ENCODE measurements around the gene OR7G1.
"Not testable (repeated sequence)": the region's sequence is repeated elsewhere in the genome, so short reads cannot be mapped to it uniquely, and the experiment has no call there.

OR7G1 gene

DNA sequence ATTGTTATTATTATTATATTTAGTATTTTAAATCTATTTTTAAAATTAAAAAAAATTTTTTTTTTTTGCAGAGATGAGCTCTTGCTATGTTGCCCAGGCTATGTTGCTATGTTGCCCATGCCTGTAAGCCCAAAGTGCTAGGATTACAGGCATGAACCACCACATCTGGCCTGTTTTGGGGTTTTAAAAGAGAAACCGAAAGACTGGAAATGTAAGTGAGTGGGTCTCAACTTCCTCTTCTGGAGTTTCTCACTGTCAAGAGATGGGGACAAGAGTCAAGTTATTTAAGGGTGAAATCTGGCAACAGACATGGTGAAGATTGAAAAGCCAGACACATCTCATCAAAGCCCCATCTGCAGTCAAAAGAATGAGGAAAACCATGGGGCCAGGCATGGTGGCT lies 15.4 kb upstream of the OR7G1 start:
- Mint-ChIP-seq H3K4me1 (peaks cover 12% of the 10 kb centered on the region), H3K9me3 (peaks cover 7% of the 10 kb centered on the region), H3K27me3 (peaks cover 22% of the 10 kb centered on the region), H3K36me3 (no peaks in the 10 kb centered on the region), H3K4me3 (no peak overlapping the region), H3K27ac (no peak overlapping the region)
- peak; percentile 74 for ATAC-seq

DNA sequence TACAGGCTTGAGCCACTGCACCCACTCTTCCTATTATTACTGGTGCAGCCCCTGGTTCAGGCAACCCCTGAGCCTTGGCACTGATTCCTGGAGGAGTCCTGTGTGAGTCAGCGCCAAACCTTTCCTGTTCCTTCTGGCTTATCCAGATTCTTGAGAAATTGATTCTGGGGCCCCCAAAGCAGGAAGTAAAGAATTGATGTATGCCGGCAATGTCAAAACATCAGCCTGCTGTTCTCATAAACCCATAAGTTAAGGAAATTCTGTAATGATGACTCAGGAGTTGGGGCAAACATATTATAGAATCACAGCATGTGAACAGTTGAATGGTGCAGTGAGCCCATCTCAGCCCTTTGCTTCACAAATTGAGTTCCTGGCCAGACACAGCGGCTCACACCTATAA lies 12.6 kb upstream of the OR7G1 start:
- peaks cover 12% of the 10 kb centered on the region for H3K4me1 Mint-ChIP-seq
- H3K27me3 Mint-ChIP-seq: peaks cover 35% of the 10 kb centered on the region
- ATAC-seq: no peak
- no peaks in the 10 kb centered on the region for H3K36me3 Mint-ChIP-seq
- peaks cover 7% of the 10 kb centered on the region for H3K9me3 Mint-ChIP-seq
- no peak overlapping the region for H3K4me3 Mint-ChIP-seq
- no peak overlapping the region for H3K27ac Mint-ChIP-seq

DNA sequence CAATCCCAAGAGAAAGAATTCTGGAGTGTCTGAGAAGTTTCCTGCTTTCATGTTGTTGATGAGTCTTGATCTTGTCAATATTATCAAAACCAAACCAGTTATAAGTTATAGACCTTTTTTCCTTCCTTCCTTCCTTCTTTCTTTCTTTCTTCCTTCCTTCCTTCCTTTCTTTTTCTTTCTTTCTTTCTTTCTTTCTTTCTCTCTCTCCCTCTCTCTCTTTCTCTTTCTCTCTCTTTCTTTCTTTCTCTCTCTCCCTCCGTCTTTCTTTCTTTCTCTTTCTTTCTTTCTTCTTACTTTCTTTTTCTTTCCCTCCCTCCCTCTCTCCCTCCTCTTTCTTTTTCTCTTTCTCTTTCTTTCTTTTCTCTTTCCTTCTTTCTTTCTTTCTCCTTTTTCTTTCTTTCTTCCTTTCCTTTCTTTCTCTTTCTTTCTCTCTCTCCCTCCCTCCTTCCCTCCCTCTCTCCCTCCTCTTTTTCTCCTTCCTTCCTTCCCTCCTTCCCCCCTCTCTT lies 11.4 kb upstream of the OR7G1 start, which contains the start of gene OR7G3:
TSS of gene OR7G3 (minus strand) at position 51 of the 506 bp plus-strand sequence. CDS start at position 51, 0 bp downstream.
- Mint-ChIP-seq H3K4me3 (no peak within 1 kb of the TSS), H3K36me3 (no peaks in the 10 kb centered on the region), H3K27ac (no peak within 1 kb of the TSS), H3K9me3 (peaks cover 7% of the 10 kb centered on the region), H3K27me3 (peaks cover 38% of the 10 kb centered on the region), H3K4me1 (peaks cover 12% of the 10 kb centered on the region)
- no peak for ATAC-seq

DNA sequence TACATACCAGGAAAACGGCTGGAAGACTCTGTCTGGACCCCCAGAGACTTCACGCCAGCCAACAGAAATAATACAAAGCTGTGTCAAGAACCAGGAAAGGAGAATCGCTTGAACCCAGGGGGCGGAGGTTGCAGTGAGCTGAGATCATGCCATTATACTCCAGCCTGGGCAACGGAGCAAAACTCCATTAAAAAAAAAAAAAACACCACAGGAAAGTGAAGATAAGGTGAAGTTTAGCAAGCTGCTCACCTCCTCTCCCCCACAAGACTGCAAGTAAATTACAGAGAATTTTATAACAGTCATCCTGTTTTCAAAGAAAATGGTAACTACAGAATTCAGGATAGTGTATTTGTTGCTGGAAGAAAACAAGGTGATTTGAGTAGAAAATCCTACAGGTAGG lies 984 bp upstream of the OR7G1 start:
- peaks cover 9% of the 10 kb centered on the region for H3K27me3 Mint-ChIP-seq

DNA sequence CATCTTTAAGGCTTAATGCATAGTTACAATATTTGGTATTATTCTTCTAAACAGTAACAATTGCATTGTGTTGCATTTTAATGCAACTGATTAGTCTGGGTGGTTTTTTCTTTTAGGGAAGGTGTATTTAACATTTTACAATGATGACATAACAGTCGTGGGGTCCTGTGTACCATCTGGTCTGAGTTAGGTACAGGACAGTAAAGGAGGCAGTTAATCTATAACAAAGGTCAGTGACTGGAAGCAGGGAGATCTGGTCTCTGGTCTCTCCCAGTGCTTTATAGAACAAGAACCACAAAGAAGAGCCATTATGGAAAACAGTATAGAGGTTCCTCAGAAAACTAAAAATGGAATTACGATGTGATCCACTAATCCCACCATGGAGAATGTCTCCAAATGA lies 5.6 kb downstream of the OR7G1 start:
- no peaks in the 10 kb centered on the region for H3K36me3 Mint-ChIP-seq
- H3K27ac Mint-ChIP-seq: no peak overlapping the region
- H3K4me1 Mint-ChIP-seq: no peaks in the 10 kb centered on the region
- ATAC-seq: no peak
- no peak overlapping the region for H3K4me3 Mint-ChIP-seq
- peaks cover 3% of the 10 kb centered on the region for H3K9me3 Mint-ChIP-seq
- peaks cover 12% of the 10 kb centered on the region for H3K27me3 Mint-ChIP-seq

More for the DNA sequence above, 984 bp upstream of the OR7G1 start:
- Mint-ChIP-seq H3K36me3 (no peaks in the 10 kb centered on the region), H3K27ac (no peak overlapping the region), H3K4me3 (no peak overlapping the region), H3K9me3 (peaks cover 5% of the 10 kb centered on the region), H3K4me1 (no peaks in the 10 kb centered on the region)
- ATAC-seq: no peak

DNA sequence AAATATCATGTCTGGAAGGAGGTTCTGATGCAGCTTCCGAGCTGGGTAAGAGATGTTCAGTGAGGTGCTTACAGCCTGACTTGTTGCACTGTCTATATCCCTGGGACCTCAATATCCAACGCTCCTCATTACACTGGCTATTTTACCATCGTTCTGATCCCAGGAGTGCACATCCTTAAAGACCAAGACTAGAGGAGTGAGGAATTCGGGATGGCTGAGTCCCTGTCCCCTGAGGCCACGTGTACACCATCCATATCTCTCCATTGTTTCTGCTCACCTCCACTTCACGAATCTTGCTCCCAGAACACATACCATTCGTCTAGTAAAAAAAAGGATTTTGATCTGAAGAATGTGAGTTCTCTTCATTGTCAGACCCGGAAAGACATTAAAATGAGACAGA lies 8.2 kb downstream of the OR7G1 start, which contains the start of gene OR7G2:
TSS of gene OR7G2 (minus strand) at position 101 of the 400 bp plus-strand sequence. CDS start 4,232 bp downstream, outside the sequence.
- H3K27ac Mint-ChIP-seq: no peak within 1 kb of the TSS
- peaks cover 19% of the 10 kb centered on the region for H3K27me3 Mint-ChIP-seq
- H3K36me3 Mint-ChIP-seq: no peaks in the 10 kb centered on the region
- no peaks in the 10 kb centered on the region for H3K4me1 Mint-ChIP-seq
- H3K4me3 Mint-ChIP-seq: no peak within 1 kb of the TSS
- no peaks in the 10 kb centered on the region for H3K9me3 Mint-ChIP-seq
- ATAC-seq: no peak

DNA sequence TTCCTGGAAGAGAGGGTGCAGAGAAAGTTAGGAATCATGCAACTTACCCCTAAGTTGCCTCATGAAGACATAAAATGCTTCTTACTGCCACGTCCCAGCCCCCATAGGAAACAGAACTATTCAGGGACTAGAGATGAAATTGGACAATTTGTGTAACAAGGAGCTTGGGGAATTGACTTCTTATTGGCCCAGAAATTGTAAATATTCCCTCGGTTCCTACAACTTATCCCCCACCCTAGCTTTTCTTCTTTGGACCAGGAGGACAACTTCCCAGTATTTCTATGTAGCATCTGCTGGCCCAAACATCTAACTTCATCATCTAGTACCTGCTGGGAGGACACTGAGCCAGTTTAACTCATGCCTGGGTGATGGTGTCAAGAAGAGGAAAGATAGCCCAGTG lies 28.8 kb downstream of the OR7G1 start, which contains the start of gene OR1M1:
TSS of gene OR1M1 (plus strand) at position 301 of the 400 bp plus-strand sequence. CDS start 6,184 bp downstream, outside the sequence.
- H3K27ac Mint-ChIP-seq: no peak within 1 kb of the TSS
- H3K4me1 Mint-ChIP-seq: no peaks in the 10 kb centered on the region
- ATAC-seq: no peak
- H3K27me3 Mint-ChIP-seq: no peaks in the 10 kb centered on the region
- no peaks in the 10 kb centered on the region for H3K36me3 Mint-ChIP-seq
- H3K9me3 Mint-ChIP-seq: no peaks in the 10 kb centered on the region
- H3K4me3 Mint-ChIP-seq: no peak within 1 kb of the TSS

DNA sequence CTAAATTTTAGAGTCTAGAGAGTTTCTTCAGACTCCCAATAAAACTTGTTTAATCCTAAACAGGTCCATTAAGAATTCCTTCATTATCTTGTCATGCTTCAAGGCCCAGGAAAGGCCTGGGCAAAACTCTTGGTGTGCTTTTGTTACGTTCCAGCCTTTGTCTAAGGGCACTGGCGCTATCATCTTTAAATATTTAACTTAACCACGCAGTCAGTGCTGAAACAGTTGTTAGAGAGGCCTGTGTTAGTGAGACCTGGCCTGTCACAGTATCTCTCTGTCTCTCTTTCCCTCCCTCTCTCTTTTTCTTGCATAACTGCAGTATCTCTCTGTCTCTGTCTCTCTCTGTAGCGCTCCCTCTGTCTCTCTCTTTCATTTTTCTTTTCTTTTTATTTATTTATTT lies 36.9 kb downstream of the OR7G1 start:
- no peak overlapping the region for H3K4me3 Mint-ChIP-seq
- no peaks in the 10 kb centered on the region for H3K36me3 Mint-ChIP-seq
- peaks cover 6% of the 10 kb centered on the region for H3K4me1 Mint-ChIP-seq
- H3K27ac Mint-ChIP-seq: no peak overlapping the region
- H3K27me3 Mint-ChIP-seq: no peaks in the 10 kb centered on the region
- no peaks in the 10 kb centered on the region for H3K9me3 Mint-ChIP-seq
- no peak for ATAC-seq

DNA sequence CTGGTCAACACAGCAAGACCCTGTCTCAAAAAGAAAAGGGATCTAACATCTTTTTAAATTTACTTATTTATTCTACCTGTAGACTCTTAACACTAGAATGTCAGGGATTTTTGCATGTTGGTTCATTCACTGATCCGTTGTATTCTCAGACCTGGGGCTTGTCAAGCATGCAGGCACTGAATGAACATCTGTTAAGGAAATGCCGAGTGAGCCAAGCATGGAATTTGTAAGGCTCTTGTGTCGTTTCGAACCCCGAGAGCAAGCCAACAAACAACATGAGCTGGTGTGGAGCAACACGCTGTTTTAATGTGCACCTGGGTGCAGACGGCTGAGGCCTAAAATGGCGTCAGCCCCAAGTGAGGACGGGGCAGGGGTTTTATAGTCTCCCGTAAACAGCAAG lies 38.7 kb downstream of the OR7G1 start:
- Mint-ChIP-seq H3K4me1 (peaks cover 6% of the 10 kb centered on the region), H3K36me3 (no peaks in the 10 kb centered on the region), H3K9me3 (no peaks in the 10 kb centered on the region), H3K27ac (no peak overlapping the region), H3K4me3 (no peak overlapping the region), H3K27me3 (no peaks in the 10 kb centered on the region)
- ATAC-seq: no peak

DNA sequence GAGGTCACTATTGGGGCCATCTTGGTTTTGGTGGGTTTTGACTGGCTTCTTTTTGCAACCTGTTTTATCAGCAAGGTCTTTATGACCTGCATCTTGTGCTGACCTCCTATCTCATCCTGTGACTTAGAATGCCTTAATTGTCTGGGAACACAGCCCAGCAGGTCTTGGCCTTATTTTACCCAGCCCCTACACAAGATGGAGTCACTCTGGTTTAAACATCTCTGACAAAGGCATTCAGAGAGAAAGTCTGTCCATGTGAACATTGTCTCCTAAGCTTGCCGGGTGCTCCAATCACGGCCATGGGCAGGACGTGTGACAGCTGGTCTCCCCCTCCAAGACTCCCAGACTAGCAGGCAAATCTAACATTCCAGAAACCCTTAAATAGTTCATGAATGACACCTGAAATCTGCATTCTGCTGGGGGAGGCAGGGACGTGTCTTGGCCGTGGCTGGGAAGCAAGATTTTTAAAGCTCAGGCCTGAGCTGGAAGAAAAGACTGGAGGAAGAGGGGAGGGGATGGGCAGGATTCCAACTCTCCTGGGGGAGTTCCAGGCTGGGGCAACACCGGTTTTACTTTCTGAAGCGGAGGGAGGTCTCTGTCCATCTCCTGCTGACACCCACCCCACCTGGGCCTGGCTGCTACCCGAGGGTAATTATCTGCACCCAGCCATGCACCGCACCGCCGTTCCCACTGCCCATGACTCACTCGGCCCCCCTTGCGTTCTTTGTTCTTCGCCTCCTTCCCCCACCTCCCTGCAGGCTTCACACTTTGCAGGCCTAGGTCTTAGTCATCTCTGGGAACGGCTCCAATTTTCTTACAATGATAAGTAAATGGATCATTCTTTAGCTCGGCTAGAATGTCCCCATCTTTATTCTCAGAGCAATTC lies 40.3 kb downstream of the OR7G1 start:
- no peaks in the 10 kb centered on the region for H3K9me3 Mint-ChIP-seq
- peaks cover 6% of the 10 kb centered on the region for H3K4me1 Mint-ChIP-seq
- H3K27ac Mint-ChIP-seq: no peak overlapping the region
- no peak for ATAC-seq
- no peaks in the 10 kb centered on the region for H3K27me3 Mint-ChIP-seq
- no peak overlapping the region for H3K4me3 Mint-ChIP-seq
- no peaks in the 10 kb centered on the region for H3K36me3 Mint-ChIP-seq

DNA sequence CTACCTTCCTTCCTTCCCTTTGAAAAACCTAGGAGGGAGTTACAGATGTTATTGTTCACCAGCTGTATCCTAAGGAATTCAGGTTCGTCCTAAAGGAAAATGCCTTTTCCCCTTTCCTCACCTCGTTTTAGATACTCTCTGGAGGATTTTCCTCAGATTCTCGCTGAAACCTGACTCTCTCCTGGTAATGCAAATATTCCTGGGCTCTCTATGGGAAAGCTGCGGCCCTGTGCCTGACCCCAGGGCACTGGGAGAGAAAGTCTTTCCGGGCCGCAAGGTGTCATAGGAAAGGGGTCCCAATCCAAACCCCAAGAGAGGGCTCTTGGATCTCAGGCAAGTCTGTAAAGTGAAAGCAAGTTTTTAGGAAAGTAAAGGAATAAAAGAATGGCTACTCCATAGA lies 41.8 kb downstream of the OR7G1 start:
- no peaks in the 10 kb centered on the region for H3K27me3 Mint-ChIP-seq
- no peaks in the 10 kb centered on the region for H3K4me1 Mint-ChIP-seq
- H3K36me3 Mint-ChIP-seq: no peaks in the 10 kb centered on the region

DNA sequence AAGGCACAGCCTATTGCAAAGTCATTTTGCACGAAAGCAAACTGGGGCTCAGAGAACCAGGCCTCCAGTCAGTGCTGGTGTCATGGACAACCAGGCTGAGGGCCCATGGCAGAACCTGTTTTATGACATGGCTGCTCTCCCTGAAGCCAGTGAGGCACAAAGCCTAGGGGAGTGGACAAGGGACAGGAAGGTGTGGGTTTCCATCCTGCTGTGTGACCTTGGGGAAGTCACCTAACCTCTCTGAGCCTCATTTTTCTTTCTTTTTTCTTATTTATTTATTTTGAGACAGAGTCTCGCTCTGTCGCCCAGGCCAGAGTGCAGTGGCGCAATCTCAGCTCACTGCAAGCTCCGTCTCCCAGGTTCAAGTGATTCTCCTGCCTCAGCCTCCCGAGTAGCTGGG lies 43.8 kb downstream of the OR7G1 start:
- H3K4me3 Mint-ChIP-seq, H3K36me3 Mint-ChIP-seq, ATAC-seq, H3K4me1 Mint-ChIP-seq, H3K27ac Mint-ChIP-seq, H3K27me3 Mint-ChIP-seq, H3K9me3 Mint-ChIP-seq: not testable (repeated sequence)

More for the DNA sequence above, 41.8 kb downstream of the OR7G1 start:
- ATAC-seq: no peak
- Mint-ChIP-seq H3K27ac (no peak overlapping the region), H3K4me3 (no peak overlapping the region), H3K9me3 (no peaks in the 10 kb centered on the region)

DNA sequence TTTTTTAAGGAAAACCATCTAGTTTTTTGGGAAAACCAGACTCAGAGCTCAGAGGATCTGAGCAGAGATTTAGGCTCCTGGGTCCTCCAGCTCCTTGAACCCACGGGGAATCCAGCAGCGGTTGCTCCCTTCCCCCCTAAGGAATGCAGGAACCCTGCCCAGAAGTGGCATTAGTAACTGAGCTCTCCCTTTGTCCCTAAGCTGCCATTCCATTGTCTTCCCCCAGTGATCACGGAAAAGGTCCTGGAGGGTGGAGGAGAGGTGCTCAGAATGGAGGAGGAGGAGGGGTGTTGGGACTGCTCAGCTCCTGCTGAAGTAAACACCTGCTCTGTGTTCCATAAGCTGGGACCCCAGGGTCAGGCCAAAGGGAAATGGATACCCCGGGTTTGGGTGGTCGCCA lies 45.5 kb downstream of the OR7G1 start:
- Mint-ChIP-seq H3K4me3 (no peak overlapping the region), H3K4me1 (no peaks in the 10 kb centered on the region), H3K27me3 (no peaks in the 10 kb centered on the region), H3K9me3 (peaks cover 3% of the 10 kb centered on the region), H3K27ac (no peak overlapping the region), H3K36me3 (no peaks in the 10 kb centered on the region)
- no peak for ATAC-seq

DNA sequence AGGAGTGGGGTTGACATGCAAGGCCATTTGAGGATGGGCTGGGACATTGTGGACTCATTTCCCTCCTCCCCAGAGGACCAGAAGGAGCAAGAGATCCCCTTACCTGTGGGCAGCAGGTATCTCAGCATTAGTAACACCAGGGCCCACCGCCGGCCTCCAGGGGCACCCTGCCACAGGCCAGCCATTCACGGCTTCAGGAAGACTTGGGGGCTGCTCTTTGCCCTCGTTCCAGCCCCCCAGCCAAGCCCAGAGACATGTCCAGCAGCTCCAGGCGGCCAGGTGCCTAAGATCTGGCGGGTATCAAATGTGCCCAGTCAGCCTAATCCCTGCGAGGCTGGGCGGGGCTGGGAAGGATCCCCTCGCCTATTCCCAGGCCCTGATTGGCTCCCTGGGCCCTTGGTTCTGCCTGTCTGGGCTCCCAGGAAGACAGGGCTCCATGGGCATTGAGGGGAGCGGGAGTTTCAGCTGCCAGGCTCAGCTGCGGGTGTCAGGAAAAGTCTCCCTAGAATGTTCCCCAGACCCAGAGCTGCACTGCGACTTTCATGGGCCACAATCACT lies 50.0 kb downstream of the OR7G1 start:
- H3K27ac Mint-ChIP-seq: no peak overlapping the region
- no peak for ATAC-seq

More for the DNA sequence above, 50.0 kb downstream of the OR7G1 start:
- H3K9me3 Mint-ChIP-seq: peaks cover 3% of the 10 kb centered on the region
- H3K27me3 Mint-ChIP-seq: no peaks in the 10 kb centered on the region
- no peaks in the 10 kb centered on the region for H3K36me3 Mint-ChIP-seq
- H3K4me1 Mint-ChIP-seq: no peaks in the 10 kb centered on the region
- H3K4me3 Mint-ChIP-seq: no peak overlapping the region
